GM21526 (cell line): ENCODE results near the gene FYCO1.

ENCODE experiments used
- ATAC-seq: cut with Tn5 transposase; IDR thresholded peaks from one replicate; pipeline ENCODE4 v1.9.1; 2021; ENCODE audit warnings: moderate library complexity; ENCODE audit not compliant: unreplicated experiment, low FRiP score

Gene FYCO1

DNA sequence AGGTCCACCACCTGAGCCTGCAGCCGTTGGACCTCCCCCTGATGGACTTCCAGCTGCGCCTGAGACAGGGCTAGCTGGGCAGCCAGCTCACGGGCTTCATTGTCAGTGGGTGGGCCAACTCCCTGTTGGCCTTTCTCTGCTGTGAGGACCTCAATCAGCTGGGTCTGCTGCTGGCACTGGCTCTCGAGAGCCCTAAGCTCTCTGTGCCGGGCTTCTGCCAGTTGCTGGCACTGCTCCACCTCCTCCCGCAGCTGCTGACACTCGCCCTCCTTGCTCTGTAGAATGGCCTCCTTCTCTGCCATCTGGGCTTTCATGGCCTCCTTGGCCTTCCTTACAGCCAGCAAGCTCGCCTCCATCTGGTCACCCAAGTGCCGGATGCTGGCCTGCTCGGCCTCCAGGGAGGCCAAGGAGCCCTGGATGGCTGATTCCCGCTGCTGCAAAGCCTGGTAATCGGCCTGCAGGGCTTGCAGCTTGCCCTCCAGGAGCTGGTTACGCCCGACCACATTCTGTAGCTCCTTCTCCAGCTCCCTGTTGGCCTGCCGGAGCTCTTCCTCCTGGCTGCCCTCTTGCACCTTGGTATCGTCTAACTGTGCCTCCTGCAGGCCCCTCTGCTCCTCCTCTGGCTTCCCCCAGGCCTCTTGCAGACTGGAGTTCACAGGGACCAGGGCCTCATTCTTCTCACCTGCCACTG lies 28.5 kb downstream of the FYCO1 start:
- no peak for ATAC-seq

DNA sequence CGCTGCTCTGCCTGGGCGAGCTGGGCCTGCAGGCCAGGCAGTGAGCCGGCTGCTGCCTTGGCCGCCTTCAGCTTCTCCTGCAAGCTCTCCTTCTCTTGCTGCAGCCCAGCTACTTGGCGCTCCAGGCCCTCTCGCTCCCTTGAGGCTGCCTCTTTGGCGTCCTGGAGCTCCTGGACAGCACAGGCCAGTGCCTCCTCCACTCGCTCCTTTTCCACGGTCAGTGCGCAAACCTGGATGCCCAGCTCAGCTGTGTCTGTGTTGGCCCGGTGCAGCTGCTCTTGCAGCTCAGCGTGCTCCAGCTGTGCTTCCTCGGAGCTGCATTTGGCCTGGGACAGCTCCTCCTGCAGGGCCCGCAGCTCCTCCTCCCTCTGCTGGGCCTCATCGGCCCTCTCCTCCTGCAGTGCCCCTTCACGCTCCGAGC lies 29.2 kb downstream of the FYCO1 start:
- no peak for ATAC-seq

DNA sequence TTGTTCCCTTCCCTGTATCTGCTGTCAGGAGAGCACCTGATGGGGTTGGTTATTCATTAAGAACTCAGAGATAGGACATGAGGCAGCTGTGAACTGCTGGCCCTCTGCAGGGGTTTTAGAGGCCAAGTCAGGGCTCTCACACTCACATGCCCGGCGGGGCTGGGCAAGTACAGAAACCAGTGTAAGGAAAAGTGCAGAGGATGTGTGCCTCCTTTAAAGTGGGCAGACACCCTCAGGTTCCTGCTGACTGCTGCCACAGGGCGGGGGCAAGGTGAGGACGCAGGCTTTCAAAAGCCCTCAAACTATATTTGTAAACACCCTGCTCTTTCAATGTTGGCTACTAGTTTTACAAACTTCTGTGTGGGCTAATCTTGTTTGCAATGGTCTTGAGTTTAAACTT lies 30.0 kb downstream of the FYCO1 start:
- ATAC-seq: no peak

DNA sequence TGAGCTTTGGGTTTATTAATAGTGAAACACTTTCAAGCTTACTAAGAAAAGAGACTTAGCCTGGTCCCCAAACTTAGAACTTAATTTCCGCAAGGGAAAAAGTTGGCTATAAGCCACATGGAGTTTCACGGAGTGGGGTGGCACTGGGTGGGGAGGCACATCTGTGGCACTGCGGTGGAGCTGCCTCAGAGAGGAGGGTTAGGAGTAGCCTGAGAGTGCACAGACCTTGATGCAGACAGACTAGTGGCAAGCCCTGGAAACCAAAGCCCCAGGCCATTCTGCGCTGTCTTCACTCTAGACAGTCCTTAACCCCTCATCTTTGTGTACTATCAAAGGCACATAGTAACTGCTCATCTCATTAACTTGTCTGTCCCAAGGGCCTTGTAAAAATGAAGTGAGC lies 30.4 kb downstream of the FYCO1 start:
- no peak for ATAC-seq

DNA sequence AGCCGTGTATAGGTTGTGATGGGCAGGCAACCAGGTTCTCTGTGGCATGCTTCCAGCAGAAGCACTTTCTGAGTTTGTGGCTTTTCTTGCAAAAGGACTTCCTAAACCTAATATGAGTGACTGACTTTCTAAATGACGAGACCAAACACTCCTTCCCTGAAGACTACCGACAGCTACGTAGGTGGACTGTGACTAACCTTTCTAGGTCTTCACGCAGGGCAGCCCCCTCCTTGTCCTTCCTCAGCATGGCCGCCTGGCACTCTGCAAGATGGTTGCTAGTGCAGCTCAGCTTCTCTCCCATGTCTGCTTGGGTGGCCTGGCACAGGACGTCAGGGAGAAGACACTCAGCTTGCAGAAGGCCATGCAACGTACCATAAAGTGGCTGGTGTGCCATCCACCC lies 31.5 kb downstream of the FYCO1 start:
- no peak for ATAC-seq

DNA sequence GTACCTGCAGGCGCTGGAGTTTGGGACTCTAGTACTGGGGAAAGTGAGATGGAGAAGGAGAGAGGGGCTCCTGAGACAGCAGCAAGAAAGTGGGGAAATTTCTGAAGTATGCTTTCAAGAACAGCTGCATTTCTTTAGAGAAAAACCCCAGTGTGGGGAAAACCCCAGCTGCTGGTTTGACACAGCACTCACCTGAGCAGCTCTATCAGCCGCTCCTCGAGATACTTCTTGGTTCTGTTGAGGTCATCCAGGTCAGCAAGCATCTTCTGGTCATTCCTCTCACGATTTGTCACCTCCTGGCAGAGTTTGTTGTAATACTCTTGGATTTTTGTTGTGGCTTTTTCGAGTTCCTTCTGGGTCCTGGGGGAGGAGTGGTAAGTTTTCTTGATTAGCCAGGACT lies 33.6 kb downstream of the FYCO1 start:
- ATAC-seq: no peak

DNA sequence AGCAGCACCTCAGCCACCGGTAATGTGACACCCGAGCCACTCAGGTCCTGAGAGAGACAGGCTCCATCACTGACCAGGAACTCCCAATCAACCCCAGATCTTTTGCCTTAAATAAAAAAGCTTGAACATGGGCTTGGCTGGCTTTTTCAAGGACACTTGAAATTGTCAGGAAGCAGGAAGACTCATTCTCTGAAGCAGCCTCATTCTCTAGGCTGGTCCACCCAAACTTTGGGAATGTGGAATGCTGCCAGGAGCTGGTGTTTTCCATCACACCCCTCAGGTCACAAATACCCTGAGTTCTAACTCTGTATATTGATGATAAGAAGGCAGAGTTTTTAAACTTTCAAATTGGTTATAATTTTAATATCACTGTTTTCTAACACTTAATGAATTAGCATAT lies 35.3 kb downstream of the FYCO1 start:
- no peak for ATAC-seq

DNA sequence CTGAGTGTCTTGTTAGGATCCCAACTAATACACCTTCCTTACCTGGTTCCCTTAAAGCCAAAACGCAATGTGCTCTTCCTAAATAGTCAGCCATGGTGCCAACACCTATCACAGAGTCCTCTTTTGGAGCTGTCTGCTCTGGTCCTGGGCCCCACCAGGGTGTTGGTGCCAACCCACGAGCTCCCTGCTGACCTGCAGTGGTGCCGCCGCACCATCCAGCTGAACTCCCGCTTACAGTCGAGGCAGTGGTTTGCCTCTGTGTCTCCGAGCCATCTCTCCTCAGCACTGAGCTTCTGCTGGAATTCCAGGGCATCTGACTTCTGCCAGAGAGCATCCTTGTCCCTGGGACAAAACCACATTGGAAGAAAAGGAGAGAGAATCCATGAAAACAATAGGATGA lies 36.4 kb downstream of the FYCO1 start:
- ATAC-seq: no peak

DNA sequence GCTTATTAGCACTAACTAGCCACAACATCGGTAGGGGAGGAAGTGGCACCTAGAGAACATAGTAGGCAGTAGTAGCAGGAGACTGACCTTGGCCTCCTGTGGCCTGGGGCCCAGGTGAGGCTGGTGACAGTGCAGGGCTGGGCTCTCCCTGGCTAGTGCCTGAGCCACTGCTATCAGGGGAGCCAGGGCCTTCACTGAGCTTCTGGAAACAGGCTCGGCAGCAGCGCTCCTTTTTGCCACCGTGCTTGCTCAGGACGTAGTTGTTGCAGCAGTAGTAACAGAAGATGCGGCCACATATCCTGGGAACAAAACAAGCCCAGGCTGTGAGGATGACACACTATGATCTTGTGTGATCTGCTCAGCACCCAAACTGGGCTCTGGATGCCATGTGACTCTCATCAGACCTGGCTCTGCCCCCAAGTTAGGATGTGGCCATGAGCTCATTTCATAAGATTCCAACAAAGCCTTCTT lies 37.3 kb downstream of the FYCO1 start:
- no peak for ATAC-seq

DNA sequence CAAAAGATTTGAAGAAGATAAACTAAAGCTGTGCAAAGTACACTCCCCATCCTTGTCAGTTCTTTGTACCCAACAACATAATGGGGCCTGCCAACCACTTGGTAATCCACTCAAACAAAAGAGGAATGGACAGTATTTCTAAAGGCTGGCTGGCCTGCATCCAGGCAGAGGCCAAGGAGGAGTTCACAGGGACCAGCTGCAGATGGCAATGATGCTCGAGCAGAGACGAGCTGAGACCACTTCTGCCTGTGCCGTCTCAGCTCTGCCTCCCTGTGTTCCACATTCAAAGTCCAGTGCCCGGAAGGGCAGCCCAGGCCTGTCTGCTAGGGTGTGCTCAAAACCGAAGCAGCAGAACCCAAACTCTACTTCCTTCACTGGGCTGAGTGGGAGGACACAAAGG lies 38.0 kb downstream of the FYCO1 start:
- ATAC-seq: no peak

DNA sequence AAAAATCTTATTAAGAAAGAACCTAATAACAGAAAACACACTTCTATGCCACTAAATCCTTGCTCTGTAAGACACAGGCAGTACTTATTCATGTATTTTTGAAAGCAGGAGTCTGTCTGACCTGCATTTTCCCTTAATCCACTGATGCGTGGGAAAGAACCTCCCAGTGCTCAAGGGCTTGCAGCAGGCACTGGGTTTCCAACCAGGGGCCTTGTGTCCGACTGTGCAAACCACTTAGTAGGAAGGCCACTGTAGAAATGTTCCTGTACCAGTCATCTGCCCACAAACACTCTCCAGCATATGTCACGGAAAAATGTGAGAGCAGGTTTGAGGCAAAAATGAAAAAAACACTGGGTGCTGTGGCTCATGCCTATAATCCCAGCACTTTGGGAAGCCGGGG lies 39.9 kb downstream of the FYCO1 start:
- ATAC-seq: no peak

DNA sequence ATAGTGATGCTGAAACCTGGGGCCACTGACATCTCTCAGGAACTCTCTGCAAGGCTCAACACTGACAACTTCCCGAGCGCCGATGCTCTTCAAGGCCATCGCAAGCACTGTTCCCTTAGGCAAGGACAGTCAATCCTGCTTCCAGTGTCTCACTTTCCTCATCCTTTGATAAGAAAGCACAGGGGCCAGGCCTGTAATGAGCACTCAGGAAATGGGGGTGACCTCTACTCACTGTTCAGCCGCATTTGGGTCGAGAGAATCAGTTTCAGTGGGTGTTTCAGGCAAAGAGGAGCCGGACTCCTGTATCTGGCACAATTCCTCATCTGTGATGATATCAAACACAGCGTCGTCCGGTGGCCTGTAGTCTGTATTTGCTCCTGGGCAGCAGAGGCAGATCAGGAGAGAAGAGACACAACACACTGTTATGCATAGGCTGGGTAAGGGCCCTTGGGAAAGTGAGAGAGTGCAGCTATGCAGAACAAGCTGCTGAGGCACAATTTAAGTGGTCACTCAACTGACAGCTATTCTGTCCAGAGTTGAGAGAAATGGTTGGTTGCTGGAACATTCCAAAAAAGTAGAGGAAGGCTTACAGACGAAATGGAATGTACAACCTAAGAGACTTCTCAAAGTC lies 40.5 kb downstream of the FYCO1 start:
- no peak for ATAC-seq

DNA sequence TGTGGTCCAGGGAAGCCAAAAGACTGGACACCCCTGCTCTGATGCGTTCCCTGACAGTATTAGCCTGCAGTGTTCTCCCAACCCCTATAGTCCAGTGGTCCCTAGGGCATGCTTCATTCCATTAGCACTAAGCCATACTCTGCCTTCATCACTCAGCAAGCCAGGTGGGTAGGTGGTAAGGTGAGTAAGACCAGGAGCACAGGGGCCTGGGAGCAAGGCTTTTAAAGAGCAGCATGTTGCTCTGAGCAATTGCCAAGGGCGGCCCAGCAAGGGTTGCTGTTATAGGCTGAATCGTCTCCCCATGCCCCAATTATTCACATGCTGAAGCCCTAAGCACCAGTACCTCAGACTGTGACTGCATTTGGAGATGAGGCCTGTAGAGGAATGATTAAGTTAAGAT lies 41.3 kb downstream of the FYCO1 start:
- no peak for ATAC-seq

DNA sequence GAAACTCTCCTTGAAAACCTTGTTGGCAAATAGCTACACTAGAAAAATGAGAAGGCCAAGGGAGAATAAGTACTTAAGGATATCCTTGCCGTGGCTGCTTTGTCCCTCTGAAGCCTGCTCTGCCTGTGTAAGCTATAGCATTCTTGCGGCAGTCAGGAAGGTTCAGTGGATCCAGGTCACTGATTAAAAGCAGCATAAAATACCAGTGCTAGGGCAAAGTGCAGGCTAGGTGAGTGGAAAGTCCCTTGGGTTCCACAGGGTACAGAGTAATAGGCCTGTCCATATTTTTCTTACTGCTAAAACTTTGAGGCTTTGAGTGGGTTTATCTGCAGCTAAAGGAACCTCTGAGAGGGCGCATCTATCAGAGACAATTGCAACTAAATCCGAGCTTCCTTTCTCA lies 42.1 kb downstream of the FYCO1 start:
- ATAC-seq: no peak

DNA sequence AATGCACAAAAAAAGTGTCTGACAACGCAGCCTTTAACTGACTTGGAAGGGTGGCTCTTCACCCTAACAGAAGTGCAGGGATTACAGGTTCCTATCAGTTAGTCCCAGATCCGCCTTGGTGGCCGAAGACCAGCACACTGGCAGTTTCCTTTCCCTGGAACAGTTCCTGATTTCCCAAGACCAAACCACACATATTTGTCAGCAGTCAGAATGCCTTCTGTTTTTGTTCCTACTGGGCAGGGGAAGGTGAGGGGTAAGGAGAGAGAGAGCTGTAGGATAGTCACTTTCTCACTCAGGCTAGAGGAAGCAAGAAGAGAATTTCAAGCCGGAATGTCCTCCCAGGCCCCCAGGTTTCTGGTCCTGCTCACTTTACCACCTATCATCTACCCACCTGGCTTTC lies 43.2 kb downstream of the FYCO1 start:
- ATAC-seq: no peak

DNA sequence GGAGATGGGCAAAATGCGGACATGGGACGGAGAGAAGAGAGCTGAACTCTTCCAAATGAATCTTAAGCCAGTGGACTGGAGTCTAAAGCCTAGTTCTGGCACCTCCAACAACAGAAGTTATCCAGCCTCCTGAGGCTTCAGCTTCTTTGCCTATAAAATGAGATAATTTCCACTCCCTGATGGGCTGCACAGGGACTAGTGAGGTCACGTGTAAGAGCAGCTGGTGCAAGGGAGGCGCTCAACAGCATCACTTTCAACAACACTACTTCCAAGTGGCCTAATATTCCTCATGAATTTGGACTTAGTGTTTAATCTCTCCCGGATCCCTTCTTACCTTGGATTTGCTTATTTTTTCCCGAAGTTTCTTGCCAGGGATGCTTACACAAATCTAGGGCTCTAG lies 43.7 kb downstream of the FYCO1 start:
- no peak for ATAC-seq

DNA sequence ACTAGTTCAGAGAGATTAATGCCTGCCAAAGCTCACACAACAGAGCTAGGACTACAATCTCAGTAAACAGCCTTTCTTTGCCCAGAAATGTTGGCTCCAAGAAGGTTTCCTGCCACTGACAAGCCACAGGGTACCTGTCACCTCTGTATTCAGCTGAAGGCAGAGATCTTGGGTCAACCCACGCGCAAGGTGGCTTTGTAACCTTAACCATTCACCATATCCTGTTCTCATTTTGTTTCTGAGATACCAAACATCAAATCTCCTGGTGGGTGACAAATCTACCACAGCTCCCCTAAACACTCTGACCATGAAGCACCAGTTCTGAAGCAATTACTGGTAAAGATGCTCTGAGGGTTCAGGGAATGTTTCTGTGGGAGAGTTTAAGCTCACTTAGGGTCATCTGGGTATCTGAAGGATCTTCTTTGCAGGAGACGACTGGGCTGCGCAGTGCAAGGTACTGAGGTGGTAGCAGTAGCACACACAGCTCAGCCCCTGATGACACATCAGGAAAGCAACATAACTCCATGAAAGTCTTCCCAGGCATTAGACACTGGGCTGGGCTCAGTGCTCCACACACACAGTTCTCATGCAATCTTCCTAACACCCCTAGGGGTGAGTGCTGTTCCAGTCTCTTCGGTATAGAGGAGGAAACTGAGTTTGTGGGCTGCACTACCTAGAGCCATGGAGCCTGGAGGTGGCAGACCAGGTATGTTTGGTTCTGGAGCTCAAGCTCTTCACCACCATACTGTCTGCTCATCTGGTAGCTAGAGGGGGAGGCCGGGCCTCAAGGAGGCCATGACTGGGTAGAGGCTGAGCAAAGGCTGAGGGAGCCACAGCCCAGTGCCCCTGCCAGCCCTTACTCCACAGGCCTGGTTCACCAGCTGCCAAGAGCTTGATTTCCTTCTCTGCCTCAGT lies 44.7 kb downstream of the FYCO1 start:
- no peak for ATAC-seq

DNA sequence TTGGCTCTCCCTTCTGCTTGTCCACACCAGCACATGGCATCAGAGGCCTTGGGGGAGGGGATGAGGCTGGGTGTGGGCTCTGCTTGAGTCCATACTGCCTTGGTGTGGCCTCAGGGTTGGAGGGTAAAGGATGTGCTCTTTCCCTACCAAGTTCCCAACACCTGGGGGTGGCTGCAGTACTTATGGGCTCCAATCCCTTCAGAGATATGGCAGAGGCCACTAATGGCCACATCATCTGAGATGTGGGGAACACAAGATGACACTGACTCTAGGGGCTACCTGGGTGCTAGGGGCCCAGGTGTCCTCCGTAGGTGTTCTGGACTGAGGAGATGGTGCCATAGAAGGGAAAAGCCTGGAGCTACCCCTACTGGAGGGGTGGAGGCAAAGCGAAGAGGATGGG lies 45.5 kb downstream of the FYCO1 start:
- no peak for ATAC-seq

DNA sequence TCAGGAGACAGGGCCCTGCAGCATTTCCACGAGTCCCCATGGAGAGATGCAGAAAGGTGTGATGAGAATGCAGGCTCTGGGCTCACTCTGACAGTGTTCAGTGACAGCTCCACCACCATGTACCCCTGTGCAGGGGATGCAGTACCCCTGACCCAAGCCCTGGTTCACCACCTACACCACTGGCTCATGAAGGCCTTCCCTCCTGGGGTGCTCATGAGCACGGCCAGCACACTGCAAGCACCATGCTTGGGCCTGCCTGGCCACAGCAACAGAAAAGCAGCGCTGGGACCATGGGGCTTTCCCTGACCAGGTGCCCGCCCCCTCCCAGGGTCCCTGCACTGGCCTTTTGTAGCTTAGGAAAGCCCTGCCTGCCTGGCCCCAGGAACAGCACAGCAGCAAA lies 46.2 kb downstream of the FYCO1 start:
- ATAC-seq: no peak

DNA sequence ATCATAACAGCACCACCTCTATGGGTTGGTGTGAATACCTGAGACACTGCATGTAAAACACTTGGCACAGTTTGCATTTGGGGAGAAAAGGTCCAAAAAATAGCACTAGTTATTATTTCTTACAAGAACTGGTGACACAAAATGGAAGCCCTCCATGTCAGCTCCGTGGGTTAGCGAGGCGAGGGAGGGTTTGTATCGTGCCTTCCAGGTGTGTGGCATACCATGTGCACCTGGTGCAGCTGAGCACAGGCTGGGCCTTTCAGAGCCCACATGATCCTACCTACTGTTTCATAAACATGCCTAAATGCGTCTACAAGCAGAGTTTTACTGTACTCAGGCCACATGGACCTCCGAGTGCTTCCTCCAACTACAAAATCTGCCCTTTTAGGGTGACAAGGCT lies 46.7 kb downstream of the FYCO1 start:
- ATAC-seq: no peak

DNA sequence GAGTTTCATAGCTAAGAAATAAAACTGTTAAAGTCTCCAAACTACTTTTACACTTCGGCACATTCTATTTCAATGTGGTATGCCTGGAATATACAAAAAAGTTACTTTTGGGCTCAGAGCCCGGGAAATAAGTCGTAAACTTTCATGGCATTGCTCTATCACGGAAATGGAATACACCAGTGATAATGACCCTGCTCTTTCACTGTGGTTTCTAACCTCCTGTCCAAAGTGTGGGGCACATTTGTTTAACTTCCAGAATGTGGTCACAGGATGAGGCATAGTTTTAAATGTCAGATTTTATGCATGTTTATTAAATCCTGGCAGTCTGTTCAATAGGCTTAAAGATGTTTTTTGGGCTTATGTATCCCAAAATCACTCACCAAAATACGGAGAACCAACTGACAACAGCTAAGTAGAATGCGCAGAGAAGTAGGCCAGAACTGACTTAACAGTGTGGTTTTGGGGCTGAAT lies 47.3 kb downstream of the FYCO1 start:
- no peak for ATAC-seq
